Lower lobe of right lung (tissue), 2 donors: ENCODE results near the gene PACS2. TPM values are rescaled to one million over a fixed set of nuclear protein-coding genes. Genes with fewer than 3 reads are reported as not detected.

Source experiments
- ATAC-seq, 2 donors: fragments of 200-7000 bp; cut with Tn5 transposase; one replicate each; pipeline ENCODE4 v1.9.1; 2020 to 2022; ENCODE audit warnings: mild to moderate bottlenecking in 2 of 2, moderate library complexity in 2 of 2
- DNase-seq: peaks from one replicate; pipeline ENCODE4 v3.0.0-alpha.2; 2020
- H3K27ac ChIP-seq: fragments of 200-600 bp; one replicate; pipeline ENCODE4 v1.8.0; 2022
- H3K27me3 ChIP-seq: fragments of 200-600 bp; one replicate; pipeline ENCODE4 v1.8.0; 2022; ENCODE audit warnings: low read depth
- H3K36me3 ChIP-seq: fragments of 200-600 bp; one replicate; pipeline ENCODE4 v1.8.0; 2022; ENCODE audit warnings: mild to moderate bottlenecking
- H3K4me1 ChIP-seq: fragments of 200-600 bp; one replicate; pipeline ENCODE4 v1.8.0; 2022
- H3K4me3 ChIP-seq: fragments of 200-600 bp; one replicate; pipeline ENCODE4 v1.8.0; 2022; ENCODE audit warnings: mild to moderate bottlenecking
- H3K9me3 ChIP-seq: fragments of 200-600 bp; one replicate; pipeline ENCODE4 v1.8.0; 2022
- CTCF ChIP-seq: fragments of 200-600 bp; IDR thresholded peaks from one replicate; pipeline ENCODE4 v1.8.0; 2022; ENCODE audit warnings: antibody characterized with exemption, mild to moderate bottlenecking
- intact Hi-C: fragments of 100-400 bp; cut with DNase I; formaldehyde crosslinking; loops from one replicate; pipeline ENCODE4 v1.11.0; 2022
- total RNA-seq: library from RNA; stranded (reverse); fragmentation: NEBNext Ultra II Directional; extraction: Animal tissue kit (Norgen Biotek cat#: 25700); gene quantifications from one replicate; pipeline ENCODE4 v1.2.1, GENCODE V29; 2021
- donor health status: DM: no; HTN: yes; CAD: no; lungs with severe emphysema.

PACS2 gene
- total RNA-seq, 1 donor from 2014 or later: 79.7 TPM

- Histone ChIP-seq H3K4me1 (peaks cover 23% of the 10 kb centered on the region), H3K36me3 (peaks cover 41% of the 10 kb centered on the region), H3K27ac (peak overlapping the region; percentile 60), H3K27me3 (no peaks in the 10 kb centered on the region), H3K4me3 (no peak overlapping the region), H3K9me3 (no peaks in the 10 kb centered on the region)
- no peak for TF ChIP-seq CTCF
- DNase-seq (no peak), ATAC-seq (peak; percentile 8 to 26)
- intact Hi-C loops: no loop called here
Observed at GRCh38 chr14:105389534-105389933, 75.0 kb downstream of the PACS2 start.

GRCh38 chr14:105389976-105390848 is 75.7 kb downstream of the PACS2 start:
- DNase-seq: no peak
- intact Hi-C loops: no loop called here

GRCh38 chr14:105390849-105391500 is 76.4 kb downstream of the PACS2 start:
- H3K36me3 ChIP-seq: peaks cover 31% of the 10 kb centered on the region
- intact Hi-C loops: no loop called here

More at GRCh38 chr14:105389976-105390848, 75.7 kb downstream of the PACS2 start:
- Histone ChIP-seq H3K36me3 (peaks cover 39% of the 10 kb centered on the region), H3K4me1 (peaks cover 23% of the 10 kb centered on the region), H3K9me3 (no peaks in the 10 kb centered on the region), H3K27ac (peak overlapping the region; percentile 60), H3K4me3 (no peak overlapping the region), H3K27me3 (no peaks in the 10 kb centered on the region)
- ATAC-seq: peak; percentile 43
- TF ChIP-seq CTCF: no peak

GRCh38 chr14:105391541-105391940 is 77.0 kb downstream of the PACS2 start:
- ATAC-seq (no peak), DNase-seq (peak; percentile 42)
- no peaks in the 10 kb centered on the region for H3K27me3 ChIP-seq
- intact Hi-C loops: no loop called here
- peaks cover 28% of the 10 kb centered on the region for H3K36me3 ChIP-seq
- no peak for TF ChIP-seq CTCF
- H3K4me3 ChIP-seq: no peak overlapping the region
- H3K27ac ChIP-seq: no peak overlapping the region
- H3K4me1 ChIP-seq: peaks cover 23% of the 10 kb centered on the region
- no peaks in the 10 kb centered on the region for H3K9me3 ChIP-seq

More at GRCh38 chr14:105390849-105391500, 76.4 kb downstream of the PACS2 start:
- ATAC-seq (no peak), DNase-seq (no peak)
- Histone ChIP-seq H3K27ac (no peak overlapping the region), H3K27me3 (no peaks in the 10 kb centered on the region), H3K9me3 (no peaks in the 10 kb centered on the region), H3K4me1 (peaks cover 23% of the 10 kb centered on the region), H3K4me3 (no peak overlapping the region)
- no peak for TF ChIP-seq CTCF

GRCh38 chr14:105392131-105393090 is 77.9 kb downstream of the PACS2 start:
- intact Hi-C loops: no loop called here
- Histone ChIP-seq H3K27ac (no peak overlapping the region), H3K36me3 (peaks cover 20% of the 10 kb centered on the region), H3K9me3 (no peaks in the 10 kb centered on the region), H3K27me3 (no peaks in the 10 kb centered on the region), H3K4me1 (peaks cover 27% of the 10 kb centered on the region), H3K4me3 (no peak overlapping the region)
- ATAC-seq (no peak), DNase-seq (peak; percentile 41)
- no peak for TF ChIP-seq CTCF
